Mesodermal cell (in vitro differentiated cells): Measurements from ENCODE around the gene SDR9C7.
"Not testable (repeated sequence)": the region's sequence is repeated elsewhere in the genome, so short reads cannot be mapped to it uniquely, and the experiment has no call there.

ENCODE experiments used
- H3K27ac ChIP-seq: 2 replicates; pipeline ENCODE4 v1.7.0; 2013; ENCODE audit warnings: mild to moderate bottlenecking, low read depth, low read length, moderate library complexity; ENCODE audit not compliant: severe bottlenecking
- H3K36me3 ChIP-seq: 2 replicates; pipeline ENCODE4 v1.7.1; 2013; ENCODE audit warnings: mild to moderate bottlenecking, low read length, moderate library complexity; ENCODE audit not compliant: control insufficient read depth, insufficient read depth
- H3K4me1 ChIP-seq: one replicate; pipeline ENCODE4 v1.7.1; 2013; ENCODE audit warnings: mild to moderate bottlenecking, low read length; ENCODE audit not compliant: insufficient read depth, control insufficient read depth, poor library complexity, severe bottlenecking
- H3K4me3 ChIP-seq: 2 replicates; pipeline ENCODE4 v1.7.0; 2013; ENCODE audit warnings: low read length, control low read depth, mild to moderate bottlenecking; ENCODE audit not compliant: insufficient read depth, poor library complexity, severe bottlenecking; ENCODE audit errors: extremely low read depth
- H3K9me3 ChIP-seq: 2 replicates; pipeline ENCODE4 v1.7.1; 2013; ENCODE audit warnings: mild to moderate bottlenecking, low read length, moderate library complexity; ENCODE audit not compliant: control insufficient read depth
- WGBS, 2 experiments: methylation state at CpG; one replicate each; pipeline ENCODE4 v1.1.5; 2013; ENCODE audit warnings: missing lambda C conversion rate in 2 of 2; ENCODE audit not compliant: insufficient coverage in 2 of 2; 5-methylcytosine and 5-hydroxymethylcytosine counted together

The SDR9C7 gene

GRCh38 chr12:56951582-56952339 lies 17.6 kb upstream of the SDR9C7 start:
- Histone ChIP-seq H3K27ac (no peak overlapping the region), H3K36me3 (no peaks in the 10 kb centered on the region), H3K4me3 (no peak overlapping the region), H3K9me3 (no peaks in the 10 kb centered on the region), H3K4me1 (no peaks in the 10 kb centered on the region)
- WGBS, 2 experiments = 89 to 91% methylated on average over 3 to 4 of the region's 11 CpGs

- no peaks in the 10 kb centered on the region for H3K9me3 ChIP-seq
- H3K4me3 ChIP-seq = no peak overlapping the region
- WGBS, 2 experiments = 89 to 100% methylated on average over 2 of the region's 2 CpGs
- no peaks in the 10 kb centered on the region for H3K36me3 ChIP-seq
- H3K4me1 ChIP-seq = no peaks in the 10 kb centered on the region
- H3K27ac ChIP-seq = no peak overlapping the region
These were observed 14.7 kb upstream of the SDR9C7 start for GRCh38 chr12:56948881-56949280.

GRCh38 chr12:56948457-56948777 lies 14.2 kb upstream of the SDR9C7 start:
- no peaks in the 10 kb centered on the region for H3K4me1 ChIP-seq
- H3K36me3 ChIP-seq = no peaks in the 10 kb centered on the region

GRCh38 chr12:56947633-56948456 lies 13.6 kb upstream of the SDR9C7 start:
- H3K27ac ChIP-seq = no peak overlapping the region
- no peaks in the 10 kb centered on the region for H3K4me1 ChIP-seq
- no peaks in the 10 kb centered on the region for H3K9me3 ChIP-seq
- no peaks in the 10 kb centered on the region for H3K36me3 ChIP-seq
- WGBS, 2 experiments = 85 to 100% methylated on average over 3 to 4 of the region's 6 CpGs
- no peak overlapping the region for H3K4me3 ChIP-seq

More at GRCh38 chr12:56948457-56948777, 14.2 kb upstream of the SDR9C7 start:
- Histone ChIP-seq H3K4me3 (no peak overlapping the region), H3K27ac (no peak overlapping the region), H3K9me3 (no peaks in the 10 kb centered on the region)

- Histone ChIP-seq H3K9me3 (no peaks in the 10 kb centered on the region), H3K4me1 (peaks cover 10% of the 10 kb centered on the region), H3K36me3 (no peaks in the 10 kb centered on the region), H3K27ac (no peak overlapping the region), H3K4me3 (no peak overlapping the region)
- no CpG with 5 or more reads among the region's 4 CpGs for WGBS, 2 experiments
These were observed 9.7 kb upstream of the SDR9C7 start for GRCh38 chr12:56943878-56944277.

GRCh38 chr12:56943374-56943773 lies 9.2 kb upstream of the SDR9C7 start:
- not testable (repeated sequence) for H3K4me3 ChIP-seq, H3K27ac ChIP-seq, H3K36me3 ChIP-seq, H3K9me3 ChIP-seq
- H3K4me1 ChIP-seq = peaks cover 10% of the 10 kb centered on the region
- WGBS, 2 experiments = 88 to 100% methylated on average over 1 of the region's 1 CpG

GRCh38 chr12:56941299-56942017 lies 7.2 kb upstream of the SDR9C7 start:
- Histone ChIP-seq H3K4me3 (no peak overlapping the region), H3K36me3 (no peaks in the 10 kb centered on the region), H3K4me1 (peaks cover 10% of the 10 kb centered on the region), H3K27ac (no peak overlapping the region), H3K9me3 (no peaks in the 10 kb centered on the region)
- 46 to 69% methylated on average over 1 to 2 of the region's 3 CpGs for WGBS, 2 experiments

GRCh38 chr12:56940942-56941298 lies 6.7 kb upstream of the SDR9C7 start:
- H3K9me3 ChIP-seq, H3K4me3 ChIP-seq, H3K27ac ChIP-seq, H3K36me3 ChIP-seq: not testable (repeated sequence)
- H3K4me1 ChIP-seq = peaks cover 10% of the 10 kb centered on the region
- WGBS, 2 experiments = no CpG with 5 or more reads among the region's 4 CpGs

- 100% methylated on average over 2 of the region's 2 CpGs for WGBS, 2 experiments
- H3K4me3 ChIP-seq = no peak overlapping the region
- H3K9me3 ChIP-seq = no peaks in the 10 kb centered on the region
- H3K36me3 ChIP-seq = no peaks in the 10 kb centered on the region
- peaks cover 16% of the 10 kb centered on the region for H3K4me1 ChIP-seq
- H3K27ac ChIP-seq = no peak overlapping the region
These were observed 1.5 kb upstream of the SDR9C7 start for GRCh38 chr12:56935752-56936151.

- H3K27ac ChIP-seq = no peak overlapping the region
- H3K9me3 ChIP-seq = no peaks in the 10 kb centered on the region
- no peaks in the 10 kb centered on the region for H3K36me3 ChIP-seq
- WGBS, 2 experiments = 84 to 87% methylated on average over 1 to 2 of the region's 2 CpGs
- H3K4me3 ChIP-seq = no peak overlapping the region
- H3K4me1 ChIP-seq = peaks cover 16% of the 10 kb centered on the region
These were observed 949 bp upstream of the SDR9C7 start for GRCh38 chr12:56935157-56935556.
